GM12864 (cell line): ENCODE results near the gene TBC1D22B.

Source experiments
- DNase-seq: peaks from one replicate; pipeline ENCODE4 v3.0.0-alpha.2; 2011; ENCODE audit warnings: low read depth
- H3K4me3 ChIP-seq: 2 replicates; pipeline ENCODE4 v1.5.1; 2011; ENCODE audit warnings: mild to moderate bottlenecking, low read depth, low read length, control low read depth
- TF ChIP-seq, protein P1 (sequence below): IDR thresholded peaks from 2 replicates; pipeline ENCODE4 v1.5.1; 2011; ENCODE audit warnings: low read depth, mild to moderate bottlenecking, moderate library complexity, low read length, control low read depth, inconsistent platforms; ENCODE audit errors: missing control alignments

The TBC1D22B gene

DNA sequence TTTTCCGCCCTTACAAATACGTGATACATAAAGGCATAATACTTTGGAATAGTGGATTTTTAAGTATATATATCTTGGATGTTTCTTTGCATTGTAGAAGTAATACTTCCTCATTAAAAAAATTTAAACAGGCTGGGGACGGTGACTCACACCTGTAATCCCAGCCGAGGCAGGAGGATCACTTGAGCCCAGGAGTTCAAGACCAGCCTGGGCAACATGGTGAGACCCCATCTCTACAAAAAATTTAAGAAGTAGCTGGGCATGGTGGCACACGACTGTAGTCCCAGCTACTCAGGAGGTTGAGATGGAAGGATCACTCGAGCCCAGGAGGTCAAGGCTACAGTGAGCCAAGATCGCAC lies 57.6 kb downstream of the TBC1D22B start:
- DNase-seq = no peak
- TF ChIP-seq, protein P1, sequence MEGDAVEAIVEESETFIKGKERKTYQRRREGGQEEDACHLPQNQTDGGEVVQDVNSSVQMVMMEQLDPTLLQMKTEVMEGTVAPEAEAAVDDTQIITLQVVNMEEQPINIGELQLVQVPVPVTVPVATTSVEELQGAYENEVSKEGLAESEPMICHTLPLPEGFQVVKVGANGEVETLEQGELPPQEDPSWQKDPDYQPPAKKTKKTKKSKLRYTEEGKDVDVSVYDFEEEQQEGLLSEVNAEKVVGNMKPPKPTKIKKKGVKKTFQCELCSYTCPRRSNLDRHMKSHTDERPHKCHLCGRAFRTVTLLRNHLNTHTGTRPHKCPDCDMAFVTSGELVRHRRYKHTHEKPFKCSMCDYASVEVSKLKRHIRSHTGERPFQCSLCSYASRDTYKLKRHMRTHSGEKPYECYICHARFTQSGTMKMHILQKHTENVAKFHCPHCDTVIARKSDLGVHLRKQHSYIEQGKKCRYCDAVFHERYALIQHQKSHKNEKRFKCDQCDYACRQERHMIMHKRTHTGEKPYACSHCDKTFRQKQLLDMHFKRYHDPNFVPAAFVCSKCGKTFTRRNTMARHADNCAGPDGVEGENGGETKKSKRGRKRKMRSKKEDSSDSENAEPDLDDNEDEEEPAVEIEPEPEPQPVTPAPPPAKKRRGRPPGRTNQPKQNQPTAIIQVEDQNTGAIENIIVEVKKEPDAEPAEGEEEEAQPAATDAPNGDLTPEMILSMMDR = no peak
- H3K4me3 ChIP-seq = no peak overlapping the region

DNA sequence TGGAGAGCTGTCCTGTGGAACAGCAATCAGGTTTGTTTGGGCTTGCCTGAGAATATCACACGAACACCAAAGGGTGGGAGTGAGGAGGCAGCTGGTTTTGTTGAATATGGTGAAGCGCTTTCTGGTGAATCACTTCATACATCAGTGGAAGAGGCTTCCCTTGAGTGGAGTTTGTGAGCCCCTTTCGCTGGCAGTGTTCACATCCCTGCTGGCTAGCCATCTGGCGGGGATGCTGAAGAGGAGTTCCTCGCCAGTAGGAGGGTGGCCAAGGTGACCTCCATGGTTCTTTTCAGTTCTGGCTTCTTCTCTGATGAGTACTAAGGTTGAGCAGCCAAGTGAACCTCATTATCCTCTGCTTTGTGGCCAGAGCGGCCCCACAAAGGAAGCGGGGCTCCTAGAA lies 58.5 kb downstream of the TBC1D22B start:
- TF ChIP-seq, protein P1 = no peak
- no peak for DNase-seq
- H3K4me3 ChIP-seq = no peak overlapping the region

DNA sequence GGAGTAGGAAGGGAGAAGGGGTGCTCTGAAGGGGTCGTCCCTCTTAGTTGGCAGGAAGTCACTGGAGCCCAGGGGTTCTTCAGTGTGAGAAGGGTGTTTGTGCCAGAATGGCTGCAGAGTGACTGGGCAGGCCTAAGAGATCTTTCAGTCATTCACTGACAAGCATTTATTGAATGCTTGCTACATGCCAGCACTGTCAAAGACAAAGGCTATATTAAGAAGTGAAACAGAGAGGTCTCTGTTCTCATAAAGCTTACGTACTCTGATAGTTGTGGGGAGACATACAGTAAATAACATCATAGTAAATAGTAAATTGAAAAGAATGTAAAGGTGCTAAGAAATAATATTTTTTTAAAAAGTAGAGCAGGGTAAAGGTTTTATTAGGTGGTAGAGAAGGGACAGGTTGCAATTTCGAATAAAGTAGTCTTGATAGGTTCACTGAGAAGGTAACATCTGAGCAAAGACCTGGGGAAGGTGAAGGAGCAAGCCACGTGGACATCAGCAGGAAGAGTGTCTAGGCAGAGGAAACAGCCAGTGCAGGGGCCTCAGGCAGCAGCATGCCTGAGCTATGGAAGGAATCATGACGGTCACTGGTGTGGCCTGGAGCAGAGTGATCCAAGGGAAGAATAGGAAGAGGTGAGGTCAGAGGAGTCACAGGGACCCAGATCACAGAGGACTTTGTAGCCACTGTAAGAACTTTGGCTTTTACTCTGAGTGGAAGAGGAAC lies 59.9 kb downstream of the TBC1D22B start:
- H3K4me3 ChIP-seq = no peak overlapping the region
- TF ChIP-seq, protein P1 = no peak
- no peak for DNase-seq

DNA sequence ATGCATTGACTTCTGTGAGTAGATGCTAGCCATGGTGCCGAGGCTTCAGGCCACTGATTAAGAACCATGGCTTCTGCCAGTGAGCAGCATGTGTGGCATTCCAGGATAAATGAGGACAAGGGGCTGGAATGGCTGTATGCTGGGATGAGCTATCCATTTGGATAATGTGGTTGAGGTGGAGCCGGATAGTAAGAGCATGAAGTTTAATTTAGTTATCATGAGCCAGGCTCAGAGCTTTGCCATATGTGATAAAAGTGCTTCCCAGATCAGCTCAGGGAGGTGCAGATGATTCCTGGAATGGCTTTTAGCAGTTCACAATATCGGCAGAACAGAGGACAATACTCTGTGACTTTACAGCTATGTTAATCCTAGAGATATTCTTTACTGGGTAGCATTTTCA lies 61.6 kb downstream of the TBC1D22B start:
- TF ChIP-seq, protein P1 = no peak
- no peak overlapping the region for H3K4me3 ChIP-seq
- DNase-seq = no peak

DNA sequence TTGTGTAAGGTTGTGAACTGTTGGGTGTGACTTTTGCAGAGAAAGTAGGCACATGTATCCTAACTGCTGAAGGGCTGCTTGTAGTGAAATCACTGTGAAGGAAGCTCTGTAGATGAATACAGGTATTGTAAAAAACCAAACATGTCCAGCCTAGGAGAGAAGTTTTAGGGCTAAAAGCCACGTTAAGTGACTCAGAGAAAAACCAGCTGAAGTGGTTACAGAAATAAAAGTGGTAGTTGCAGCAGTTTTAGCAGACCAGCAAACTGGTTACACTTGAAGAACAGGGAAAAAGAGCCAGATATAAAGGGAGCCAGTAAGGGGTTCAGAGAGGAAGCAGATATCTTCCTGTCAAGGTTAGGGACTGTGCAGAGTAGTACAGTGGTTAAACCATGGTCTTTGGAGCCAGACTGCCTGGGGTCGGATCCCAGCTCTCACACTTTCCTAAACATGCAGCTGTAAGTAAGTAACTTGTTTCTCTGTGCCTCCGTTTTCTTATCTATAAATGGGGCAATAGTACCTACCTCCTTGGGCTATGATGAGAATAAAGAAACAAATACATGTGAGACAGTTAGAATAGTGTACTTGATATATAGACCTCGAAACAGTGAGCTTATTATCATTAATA lies 62.4 kb downstream of the TBC1D22B start:
- no peak overlapping the region for H3K4me3 ChIP-seq
- TF ChIP-seq, protein P1 = no peak
- no peak for DNase-seq

DNA sequence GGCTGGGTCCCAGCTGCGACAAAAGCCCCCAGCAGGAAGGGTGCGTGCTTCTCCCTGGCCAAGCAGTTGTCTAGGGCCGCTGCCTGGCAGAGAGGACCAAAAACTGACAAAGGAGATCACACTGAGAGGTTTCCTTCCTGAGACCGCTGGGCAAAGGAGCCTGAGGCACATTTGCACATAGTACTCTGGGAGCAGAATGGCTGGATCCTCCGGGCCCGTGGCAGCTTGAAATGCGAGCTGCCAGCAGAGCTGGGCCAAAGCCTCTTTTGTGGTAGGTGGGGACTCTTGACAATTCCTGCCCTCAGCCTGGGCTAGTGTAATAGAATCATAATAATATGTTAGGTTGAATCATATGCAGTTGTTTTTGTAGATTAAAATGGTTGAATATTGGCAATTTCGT lies 63.1 kb downstream of the TBC1D22B start:
- TF ChIP-seq, protein P1 = no peak
- no peak overlapping the region for H3K4me3 ChIP-seq
- no peak for DNase-seq

DNA sequence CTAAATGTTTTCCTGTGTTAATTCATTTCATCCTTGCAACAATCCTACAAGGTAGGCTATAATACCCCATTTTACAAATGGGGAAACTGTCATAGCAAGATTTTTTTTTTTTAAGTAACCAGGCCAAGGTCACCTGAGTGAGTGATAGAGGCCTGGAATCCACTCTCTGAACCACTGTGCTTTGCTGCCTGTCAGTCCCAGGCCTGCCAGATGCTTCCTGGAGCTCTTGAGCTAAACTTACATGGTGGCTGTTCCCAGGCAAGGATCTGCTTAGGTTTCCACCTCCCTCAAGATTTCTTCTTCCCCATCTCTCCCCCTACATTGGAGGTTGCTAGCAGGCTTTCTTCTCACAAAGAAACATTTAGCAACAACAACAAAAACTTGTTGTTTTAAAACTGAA lies 63.5 kb downstream of the TBC1D22B start:
- no peak for DNase-seq
- no peak overlapping the region for H3K4me3 ChIP-seq
- TF ChIP-seq, protein P1 = no peak
